IMR-90 (cell line): Measurements from ENCODE around the gene SLC66A3.

ENCODE experiments used
- BHLHE40 ChIP-seq: fragments of 150-350 bp; IDR thresholded peaks from 2 replicates; pipeline ENCODE4 v1.6.1; 2016; ENCODE audit warnings: mild to moderate bottlenecking, low read depth, low read length
- CEBPB ChIP-seq: IDR thresholded peaks from 2 replicates; pipeline ENCODE4 v1.6.1; 2012; ENCODE audit warnings: low read depth, low read length, improper control_type of control experiment
- CHD1 ChIP-seq: IDR thresholded peaks from 2 replicates; pipeline ENCODE4 v1.6.1; 2012; ENCODE audit warnings: low read depth, low read length, improper control_type of control experiment
- FOS ChIP-seq: fragments of 150-350 bp; IDR thresholded peaks from 2 replicates; pipeline ENCODE4 v1.6.1; 2016; ENCODE audit warnings: low read depth, low read length
- MAFK ChIP-seq: IDR thresholded peaks from 2 replicates; pipeline ENCODE4 v1.6.1; 2012; ENCODE audit warnings: low read depth, low read length, improper control_type of control experiment
- MAZ ChIP-seq: IDR thresholded peaks from 2 replicates; pipeline ENCODE4 v1.6.1; 2012; ENCODE audit warnings: low read depth, mild to moderate bottlenecking, low read length, improper control_type of control experiment, moderate library complexity, borderline replicate concordance
- MXI1 ChIP-seq: IDR thresholded peaks from 2 replicates; pipeline ENCODE4 v1.6.1; 2012; ENCODE audit warnings: low read depth, mild to moderate bottlenecking, low read length, moderate library complexity, borderline replicate concordance
- POLR2A ChIP-seq: IDR thresholded peaks from 2 replicates; pipeline ENCODE4 v1.6.1; 2012; ENCODE audit warnings: mild to moderate bottlenecking, low read depth, low read length
- RCOR1 ChIP-seq: IDR thresholded peaks from 2 replicates; pipeline ENCODE4 v1.6.1; 2012; ENCODE audit warnings: mild to moderate bottlenecking, low read length, improper control_type of control experiment; ENCODE audit not compliant: insufficient replicate concordance
- RFX5 ChIP-seq: IDR thresholded peaks from 2 replicates; pipeline ENCODE4 v1.8.0; 2012; ENCODE audit warnings: low read depth, mild to moderate bottlenecking, low read length, moderate library complexity
- SMC3 ChIP-seq: fragments of 150-350 bp; IDR thresholded peaks from 2 replicates; pipeline ENCODE4 v1.6.1; 2016; ENCODE audit warnings: low read depth, mild to moderate bottlenecking, antibody characterized with exemption, low read length, moderate library complexity
- TF ChIP-seq, protein P1 (sequence below): conservative IDR thresholded peaks from 2 replicates; pipeline ENCODE4 v1.5.1; 2012; ENCODE audit warnings: mild to moderate bottlenecking, low read depth, low read length, improper control_type of control experiment

DNA sequence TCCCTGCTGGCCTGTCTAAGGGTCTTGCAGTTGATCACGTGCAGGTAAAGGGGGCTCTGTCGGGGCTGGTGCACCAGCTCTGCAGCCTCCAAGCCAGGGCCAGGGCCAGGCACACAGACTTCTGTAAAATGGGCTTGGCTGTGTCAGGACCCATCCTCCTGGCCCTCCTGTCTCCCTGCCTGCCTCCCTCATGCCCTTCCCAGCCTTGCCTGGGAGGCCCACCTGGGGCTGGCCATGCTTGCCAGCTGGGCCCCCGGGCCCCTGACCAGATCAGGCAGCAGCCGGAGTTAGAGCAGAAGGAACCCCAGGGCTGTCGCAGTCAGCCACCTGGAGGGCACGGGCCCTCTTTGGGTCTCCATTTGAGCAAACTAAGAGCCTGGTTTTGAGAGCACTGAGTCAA, 2.0 kb downstream of the SLC66A3 start:
- TF ChIP-seq, protein P1, sequence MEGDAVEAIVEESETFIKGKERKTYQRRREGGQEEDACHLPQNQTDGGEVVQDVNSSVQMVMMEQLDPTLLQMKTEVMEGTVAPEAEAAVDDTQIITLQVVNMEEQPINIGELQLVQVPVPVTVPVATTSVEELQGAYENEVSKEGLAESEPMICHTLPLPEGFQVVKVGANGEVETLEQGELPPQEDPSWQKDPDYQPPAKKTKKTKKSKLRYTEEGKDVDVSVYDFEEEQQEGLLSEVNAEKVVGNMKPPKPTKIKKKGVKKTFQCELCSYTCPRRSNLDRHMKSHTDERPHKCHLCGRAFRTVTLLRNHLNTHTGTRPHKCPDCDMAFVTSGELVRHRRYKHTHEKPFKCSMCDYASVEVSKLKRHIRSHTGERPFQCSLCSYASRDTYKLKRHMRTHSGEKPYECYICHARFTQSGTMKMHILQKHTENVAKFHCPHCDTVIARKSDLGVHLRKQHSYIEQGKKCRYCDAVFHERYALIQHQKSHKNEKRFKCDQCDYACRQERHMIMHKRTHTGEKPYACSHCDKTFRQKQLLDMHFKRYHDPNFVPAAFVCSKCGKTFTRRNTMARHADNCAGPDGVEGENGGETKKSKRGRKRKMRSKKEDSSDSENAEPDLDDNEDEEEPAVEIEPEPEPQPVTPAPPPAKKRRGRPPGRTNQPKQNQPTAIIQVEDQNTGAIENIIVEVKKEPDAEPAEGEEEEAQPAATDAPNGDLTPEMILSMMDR, result no peak
- TF ChIP-seq RCOR1 (no peak), POLR2A (no peak), BHLHE40 (no peak), SMC3 (no peak), MAZ (no peak), RFX5 (no peak), FOS (no peak), MXI1 (no peak), CEBPB (no peak), CHD1 (no peak), MAFK (no peak)
